Heart left ventricle (tissue), 13 donors: ENCODE measurements around the gene JDP2.

Experiments used
- POLR2A ChIP-seq, 2 donors: fragments of 450-650 bp; IDR thresholded peaks; one replicate each; pipeline ENCODE4 v1.6.1; 2017; ENCODE audit warnings: antibody characterized with exemption in 2 of 2, mild to moderate bottlenecking in 2 of 2, moderate library complexity in 2 of 2
- TF ChIP-seq, protein P1 (sequence below), 12 donors: fragments of 200-600 bp; sonication (generic) in 4 of 12; IDR thresholded peaks; one replicate each; pipeline versions ENCODE4 v1.5.0 to v1.8.0; 2018 to 2022; ENCODE audit warnings: antibody characterized with exemption in 12 of 12, mild to moderate bottlenecking in 5 of 12
- donor health status: ischemic (EF 13 %, LVEDD 7.1; RV severe dilation, severe dysfunction).
- donor health status: DM: no; HTN: yes; CAD: no.
- donor health status: DM: no; HTN: no; CAD: no.
- donor health status: ischemic (EF 25% LVEDD 6.9; RV normal size, moderate dysfunction).
- donor health status: ischemic (EF 25% LVEDD 5.7; RV mildly dilated, moderate dysfunction).
- donor health status: ischemic (EF 35%, LVEDD 5.7; RV mildly dilated, moderate dysfunction).
- donor health status: nonischemic (EF 11% LVEDD 7.7; RV severe dilation, severe dysfunction).
- donor health status: DM: yes; HTN: yes; CAD: no.
- donor health status: PGD.
- donor health status: ischemic (EF 29% LVEDD 5.4; RV normal size, mild dysfunction).
- donor health status: nonischemic (EF 23%, LVEDD 6.1; RV moderate dilation, normal function).

DNA sequence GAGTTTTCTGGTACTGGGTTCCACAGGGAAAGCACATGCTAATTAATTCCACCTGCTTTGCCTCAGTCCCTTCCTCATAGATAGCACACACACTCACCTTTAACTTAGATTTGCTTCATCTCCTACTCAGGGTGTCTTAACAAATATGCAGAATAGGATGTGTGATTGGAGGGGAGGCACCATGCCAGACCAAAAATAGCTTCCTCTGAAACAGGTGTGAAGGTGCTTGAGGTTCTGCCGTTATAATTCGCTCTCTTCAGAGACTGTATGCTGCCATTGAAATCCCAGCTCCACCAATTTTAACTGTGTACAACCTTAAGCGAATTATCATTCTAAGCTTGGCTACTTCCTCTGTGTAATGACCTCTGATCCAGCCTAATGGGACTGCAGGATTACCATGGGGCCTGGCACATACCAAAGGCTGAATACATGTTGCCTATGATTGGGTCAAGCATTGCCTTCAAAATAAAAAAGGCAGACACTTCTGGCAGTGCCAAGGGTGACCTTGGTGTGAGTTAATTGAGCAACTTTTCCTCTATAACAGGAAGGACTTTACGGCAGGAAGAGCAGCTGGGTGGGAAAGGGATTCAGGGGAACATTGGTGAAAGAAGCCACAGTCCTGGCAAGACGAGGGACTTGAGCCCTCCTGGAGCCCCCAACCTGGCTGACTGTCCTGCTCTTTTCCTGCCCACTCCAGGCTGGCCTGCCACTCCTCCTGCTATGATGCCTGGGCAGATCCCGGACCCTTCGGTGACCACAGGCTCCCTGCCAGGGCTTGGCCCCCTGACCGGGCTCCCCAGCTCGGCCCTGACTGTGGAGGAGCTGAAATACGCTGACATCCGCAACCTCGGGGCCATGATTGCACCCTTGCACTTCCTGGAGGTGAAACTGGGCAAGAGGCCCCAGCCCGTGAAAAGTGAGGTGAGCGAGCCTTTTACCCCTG is 9.7 kb downstream of the JDP2 start:
- TF ChIP-seq, protein P1, sequence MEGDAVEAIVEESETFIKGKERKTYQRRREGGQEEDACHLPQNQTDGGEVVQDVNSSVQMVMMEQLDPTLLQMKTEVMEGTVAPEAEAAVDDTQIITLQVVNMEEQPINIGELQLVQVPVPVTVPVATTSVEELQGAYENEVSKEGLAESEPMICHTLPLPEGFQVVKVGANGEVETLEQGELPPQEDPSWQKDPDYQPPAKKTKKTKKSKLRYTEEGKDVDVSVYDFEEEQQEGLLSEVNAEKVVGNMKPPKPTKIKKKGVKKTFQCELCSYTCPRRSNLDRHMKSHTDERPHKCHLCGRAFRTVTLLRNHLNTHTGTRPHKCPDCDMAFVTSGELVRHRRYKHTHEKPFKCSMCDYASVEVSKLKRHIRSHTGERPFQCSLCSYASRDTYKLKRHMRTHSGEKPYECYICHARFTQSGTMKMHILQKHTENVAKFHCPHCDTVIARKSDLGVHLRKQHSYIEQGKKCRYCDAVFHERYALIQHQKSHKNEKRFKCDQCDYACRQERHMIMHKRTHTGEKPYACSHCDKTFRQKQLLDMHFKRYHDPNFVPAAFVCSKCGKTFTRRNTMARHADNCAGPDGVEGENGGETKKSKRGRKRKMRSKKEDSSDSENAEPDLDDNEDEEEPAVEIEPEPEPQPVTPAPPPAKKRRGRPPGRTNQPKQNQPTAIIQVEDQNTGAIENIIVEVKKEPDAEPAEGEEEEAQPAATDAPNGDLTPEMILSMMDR (IDR thresholded peaks at IDR 0.05) = no peak
- TF ChIP-seq POLR2A (IDR thresholded peaks at IDR 0.05) = no peak
